Liver (tissue), 9 donors: ENCODE data around the gene WAPL. TPM values are rescaled to one million over a fixed set of nuclear protein-coding genes. Genes with fewer than 3 reads are reported as not detected.

ENCODE experiments used
- DNase-seq: peaks from one replicate; pipeline ENCODE4 v3.0.0-alpha.2; 2017; ENCODE audit warnings: low spot score
- H3K27ac ChIP-seq, 2 donors: one replicate each; pipeline ENCODE4 v1.7.0; 2013; ENCODE audit warnings: inconsistent platforms in 2 of 2, low read length in 2 of 2, control low read depth in 1 of 2, low read depth in 1 of 2, mild to moderate bottlenecking in 1 of 2
- H3K27me3 ChIP-seq, 4 donors: one replicate each; pipeline versions ENCODE4 v1.6.1 to v1.7.0; 2013; ENCODE audit warnings: low read length in 3 of 4, inconsistent platforms in 1 of 4, mild to moderate bottlenecking in 1 of 4, moderate library complexity in 1 of 4; ENCODE audit not compliant: control insufficient read depth in 4 of 4, insufficient read depth in 4 of 4
- H3K36me3 ChIP-seq, 4 donors: one replicate each; pipeline versions ENCODE4 v1.6.1 to v1.7.0; 2013; ENCODE audit warnings: low read length in 3 of 4, mild to moderate bottlenecking in 3 of 4, low read depth in 1 of 4, moderate library complexity in 1 of 4; ENCODE audit not compliant: control insufficient read depth in 4 of 4, insufficient read depth in 3 of 4
- H3K4me1 ChIP-seq, 4 donors: one replicate each; pipeline versions ENCODE4 v1.6.1 to v1.7.0; 2013; ENCODE audit warnings: low read length in 3 of 4, mild to moderate bottlenecking in 3 of 4, moderate library complexity in 1 of 4; ENCODE audit not compliant: control insufficient read depth in 4 of 4, insufficient read depth in 4 of 4
- H3K4me3 ChIP-seq, 3 donors: one replicate each; pipeline versions ENCODE4 v1.6.1 to v1.7.0; 2013; ENCODE audit warnings: low read length in 3 of 3, control low read depth in 1 of 3, low read depth in 1 of 3, mild to moderate bottlenecking in 1 of 3
- H3K9ac ChIP-seq, 2 donors: one replicate each; pipeline ENCODE4 v1.7.0; 2013; ENCODE audit warnings: low read length in 2 of 2, mild to moderate bottlenecking in 2 of 2, moderate library complexity in 2 of 2, control low read depth in 1 of 2, low read depth in 1 of 2
- H3K9me3 ChIP-seq, 4 donors: one replicate each; pipeline versions ENCODE4 v1.6.1 to v1.7.0; 2013; ENCODE audit warnings: low read length in 3 of 4; ENCODE audit not compliant: control insufficient read depth in 4 of 4
- CTCF ChIP-seq: fragments of 150-350 bp; IDR thresholded peaks from 2 replicates; pipeline ENCODE4 v1.5.1; 2017; ENCODE audit warnings: improper control_type of control experiment, low read depth, low read length; ENCODE audit not compliant: missing input control
- EGR1 ChIP-seq, 2 donors: IDR thresholded peaks; 2 replicates each; pipeline ENCODE4 v1.6.1; 2016 to 2018; ENCODE audit warnings: antibody characterized with exemption in 2 of 2, low read depth in 2 of 2
- FOXA1 ChIP-seq: IDR thresholded peaks from 2 replicates; pipeline ENCODE4 v1.6.1; 2016; ENCODE audit warnings: antibody characterized with exemption
- FOXA2 ChIP-seq: IDR thresholded peaks from 2 replicates; pipeline ENCODE4 v1.6.1; 2016; ENCODE audit warnings: antibody characterized with exemption
- GABPA ChIP-seq, 2 donors: IDR thresholded peaks in 1 of 2; conservative IDR thresholded peaks in 1 of 2; 2 replicates each; pipeline ENCODE4 v1.6.1; 2016; ENCODE audit warnings: antibody characterized with exemption in 2 of 2, mild to moderate bottlenecking in 1 of 2, moderate library complexity in 1 of 2
- HNF4A ChIP-seq, 2 donors: conservative IDR thresholded peaks; 2 replicates each; pipeline ENCODE4 v1.6.1; 2016; ENCODE audit warnings: antibody characterized with exemption in 2 of 2, mild to moderate bottlenecking in 2 of 2
- HNF4G ChIP-seq: IDR thresholded peaks from 2 replicates; pipeline ENCODE4 v1.6.1; 2016; ENCODE audit warnings: antibody characterized with exemption
- JUND ChIP-seq, 2 donors: IDR thresholded peaks; 2 replicates each; pipeline ENCODE4 v1.6.1; 2016; ENCODE audit warnings: antibody characterized with exemption in 2 of 2
- NR2F2 ChIP-seq: IDR thresholded peaks from 2 replicates; pipeline ENCODE4 v1.6.1; 2016; ENCODE audit warnings: antibody characterized with exemption
- RAD21 ChIP-seq, 2 donors: IDR thresholded peaks; 2 replicates each; pipeline ENCODE4 v1.6.1; 2016; ENCODE audit warnings: antibody characterized with exemption in 2 of 2, mild to moderate bottlenecking in 2 of 2
- RXRA ChIP-seq, 2 donors: IDR thresholded peaks; 2 replicates each; pipeline ENCODE4 v1.6.1; 2017 to 2018; ENCODE audit warnings: antibody characterized with exemption in 2 of 2, mild to moderate bottlenecking in 1 of 2
- SP1 ChIP-seq: IDR thresholded peaks from 2 replicates; pipeline ENCODE4 v1.6.1; 2018; ENCODE audit warnings: antibody characterized with exemption, mild to moderate bottlenecking
- TAF1 ChIP-seq: conservative IDR thresholded peaks from 2 replicates; pipeline ENCODE4 v1.6.1; 2016; ENCODE audit warnings: antibody characterized with exemption, mild to moderate bottlenecking
- YY1 ChIP-seq: IDR thresholded peaks from 2 replicates; pipeline ENCODE4 v1.6.1; 2016; ENCODE audit warnings: antibody characterized with exemption, mild to moderate bottlenecking
- WGBS: extraction: QIAGEN DNeasy Blood & Tissue Kit; methylation state at CpG from one replicate; pipeline ENCODE4 v1.1.7; 2013; 5-methylcytosine and 5-hydroxymethylcytosine counted together
- polyA plus RNA-seq, 2 donors: library from polyadenylated mRNA; stranded (reverse) in 1 of 2; unstranded in 1 of 2; fragments of 200-250 nt in 1 of 2; fragments of >200 nt in 1 of 2; fragmentation: Nextera tagmentation in 1 of 2; extraction: Ambion mirVana in 1 of 2; gene quantifications; one replicate each; pipeline versions ENCODE4 v1.2.1 to v1.2.3, GENCODE V29; 2013 to 2015
- total RNA-seq, 2 donors: library from RNA; depleted of rRNA; stranded (reverse); fragments of >200 nt; gene quantifications; one replicate each; pipeline ENCODE4 v1.2.3, GENCODE V29; 2014
- TF ChIP-seq, protein P1 (sequence below): IDR thresholded peaks from 2 replicates; pipeline ENCODE4 v1.6.1; 2016; ENCODE audit warnings: antibody characterized with exemption
- TF ChIP-seq, protein P2 (sequence below): IDR thresholded peaks from 2 replicates; pipeline ENCODE4 v1.6.1; 2016; ENCODE audit warnings: antibody characterized with exemption, mild to moderate bottlenecking
- TF ChIP-seq, protein P3 (sequence below): IDR thresholded peaks from 2 replicates; pipeline ENCODE4 v1.6.1; 2016; ENCODE audit warnings: antibody characterized with exemption
- TF ChIP-seq, protein P4 (sequence below): IDR thresholded peaks from 2 replicates; pipeline ENCODE4 v1.6.1; 2016; ENCODE audit warnings: antibody characterized with exemption
- donor health status: healthy.
- donor health status: healthy.
- donor health status: healthy.
- donor health status: healthy.
- donor health status: healthy.

WAPL gene
- total and polyA plus RNA-seq, 4 donors, result 9.7 to 37.9 (median 24.0) TPM

GRCh38 chr10:86451604-86451960 is 70.0 kb downstream of the WAPL start:
- WGBS, result 97% methylated on average over 4 of the region's 4 CpGs
- H3K4me1 ChIP-seq, result peaks cover 3 to 17% (median 13%) of the 10 kb centered on the region in 4 donors
- H3K4me3 ChIP-seq, result no peak overlapping the region
- peaks cover 6 to 30% (median 13%) of the 10 kb centered on the region in 4 donors for H3K36me3 ChIP-seq
- H3K9me3 ChIP-seq, result no peaks in the 10 kb centered on the region
- no peak overlapping the region for H3K9ac ChIP-seq
- no peak overlapping the region for H3K27ac ChIP-seq
- H3K27me3 ChIP-seq, result no peaks in the 10 kb centered on the region
- no peak for TF ChIP-seq RAD21 (IDR thresholded peaks at IDR 0.05)
- no peak for TF ChIP-seq JUND (IDR thresholded peaks at IDR 0.05)
- no peak for TF ChIP-seq HNF4G
- TF ChIP-seq RXRA (IDR thresholded peaks at IDR 0.05), result no peak
- TF ChIP-seq FOXA2, result no peak
- TF ChIP-seq GABPA (IDR thresholded peaks at IDR 0.05 in 1 of 2, conservative IDR thresholded peaks at IDR 0.05 in 1 of 2), result no peak
- TF ChIP-seq FOXA1, result no peak
- no peak for TF ChIP-seq YY1
- TF ChIP-seq, protein P1, sequence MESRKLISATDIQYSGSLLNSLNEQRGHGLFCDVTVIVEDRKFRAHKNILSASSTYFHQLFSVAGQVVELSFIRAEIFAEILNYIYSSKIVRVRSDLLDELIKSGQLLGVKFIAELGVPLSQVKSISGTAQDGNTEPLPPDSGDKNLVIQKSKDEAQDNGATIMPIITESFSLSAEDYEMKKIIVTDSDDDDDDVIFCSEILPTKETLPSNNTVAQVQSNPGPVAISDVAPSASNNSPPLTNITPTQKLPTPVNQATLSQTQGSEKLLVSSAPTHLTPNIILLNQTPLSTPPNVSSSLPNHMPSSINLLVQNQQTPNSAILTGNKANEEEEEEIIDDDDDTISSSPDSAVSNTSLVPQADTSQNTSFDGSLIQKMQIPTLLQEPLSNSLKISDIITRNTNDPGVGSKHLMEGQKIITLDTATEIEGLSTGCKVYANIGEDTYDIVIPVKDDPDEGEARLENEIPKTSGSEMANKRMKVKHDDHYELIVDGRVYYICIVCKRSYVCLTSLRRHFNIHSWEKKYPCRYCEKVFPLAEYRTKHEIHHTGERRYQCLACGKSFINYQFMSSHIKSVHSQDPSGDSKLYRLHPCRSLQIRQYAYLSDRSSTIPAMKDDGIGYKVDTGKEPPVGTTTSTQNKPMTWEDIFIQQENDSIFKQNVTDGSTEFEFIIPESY, result no peak
- TF ChIP-seq NR2F2, result no peak
- TF ChIP-seq TAF1, result no peak
- TF ChIP-seq, protein P2, sequence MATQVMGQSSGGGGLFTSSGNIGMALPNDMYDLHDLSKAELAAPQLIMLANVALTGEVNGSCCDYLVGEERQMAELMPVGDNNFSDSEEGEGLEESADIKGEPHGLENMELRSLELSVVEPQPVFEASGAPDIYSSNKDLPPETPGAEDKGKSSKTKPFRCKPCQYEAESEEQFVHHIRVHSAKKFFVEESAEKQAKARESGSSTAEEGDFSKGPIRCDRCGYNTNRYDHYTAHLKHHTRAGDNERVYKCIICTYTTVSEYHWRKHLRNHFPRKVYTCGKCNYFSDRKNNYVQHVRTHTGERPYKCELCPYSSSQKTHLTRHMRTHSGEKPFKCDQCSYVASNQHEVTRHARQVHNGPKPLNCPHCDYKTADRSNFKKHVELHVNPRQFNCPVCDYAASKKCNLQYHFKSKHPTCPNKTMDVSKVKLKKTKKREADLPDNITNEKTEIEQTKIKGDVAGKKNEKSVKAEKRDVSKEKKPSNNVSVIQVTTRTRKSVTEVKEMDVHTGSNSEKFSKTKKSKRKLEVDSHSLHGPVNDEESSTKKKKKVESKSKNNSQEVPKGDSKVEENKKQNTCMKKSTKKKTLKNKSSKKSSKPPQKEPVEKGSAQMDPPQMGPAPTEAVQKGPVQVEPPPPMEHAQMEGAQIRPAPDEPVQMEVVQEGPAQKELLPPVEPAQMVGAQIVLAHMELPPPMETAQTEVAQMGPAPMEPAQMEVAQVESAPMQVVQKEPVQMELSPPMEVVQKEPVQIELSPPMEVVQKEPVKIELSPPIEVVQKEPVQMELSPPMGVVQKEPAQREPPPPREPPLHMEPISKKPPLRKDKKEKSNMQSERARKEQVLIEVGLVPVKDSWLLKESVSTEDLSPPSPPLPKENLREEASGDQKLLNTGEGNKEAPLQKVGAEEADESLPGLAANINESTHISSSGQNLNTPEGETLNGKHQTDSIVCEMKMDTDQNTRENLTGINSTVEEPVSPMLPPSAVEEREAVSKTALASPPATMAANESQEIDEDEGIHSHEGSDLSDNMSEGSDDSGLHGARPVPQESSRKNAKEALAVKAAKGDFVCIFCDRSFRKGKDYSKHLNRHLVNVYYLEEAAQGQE, result no peak
- TF ChIP-seq HNF4A (conservative IDR thresholded peaks at IDR 0.05), result no peak
- TF ChIP-seq, protein P3, sequence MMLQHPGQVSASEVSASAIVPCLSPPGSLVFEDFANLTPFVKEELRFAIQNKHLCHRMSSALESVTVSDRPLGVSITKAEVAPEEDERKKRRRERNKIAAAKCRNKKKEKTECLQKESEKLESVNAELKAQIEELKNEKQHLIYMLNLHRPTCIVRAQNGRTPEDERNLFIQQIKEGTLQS, result no peak
- no peak for TF ChIP-seq SP1
- no peak for TF ChIP-seq EGR1 (IDR thresholded peaks at IDR 0.05; ENCODE audit: low read depth in 2 of 2)
- TF ChIP-seq, protein P4, sequence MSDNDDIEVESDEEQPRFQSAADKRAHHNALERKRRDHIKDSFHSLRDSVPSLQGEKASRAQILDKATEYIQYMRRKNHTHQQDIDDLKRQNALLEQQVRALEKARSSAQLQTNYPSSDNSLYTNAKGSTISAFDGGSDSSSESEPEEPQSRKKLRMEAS, result no peak
- no peak for TF ChIP-seq CTCF
- DNase-seq, result no peak
